Panc1 (cell line): Measurements from ENCODE around the gene ADK. TPM values are rescaled to one million over a fixed set of nuclear protein-coding genes. Genes with fewer than 3 reads are reported as not detected.

Source experiments
- ATAC-seq: fragments of 200-7000 bp; cut with Tn5 transposase; 2 replicates; pipeline ENCODE4 v1.9.1; 2020; ENCODE audit warnings: mild to moderate bottlenecking, moderate library complexity
- BruUV-seq: library from RNA; stranded (reverse); fragments of 400-500 nt; replicated peaks from 2 replicates; lab custom pipeline; 2021; lab: Mats Ljungman, UMichigan
- CTCF ChIA-PET: fragments of 300-600 bp; sonication (Branson Sonifier 250); formaldehyde crosslinking; loops from one replicate; lab custom pipeline; 2022; ENCODE audit warnings: antibody characterized with exemption; lab: Charles Lee
- POLR2A ChIA-PET: fragments of 300-600 bp; sonication (Branson Sonifier 250); formaldehyde crosslinking; loops from one replicate; lab custom pipeline; 2022; ENCODE audit warnings: antibody characterized with exemption; lab: Charles Lee
- DNase-seq: peaks from one replicate; pipeline ENCODE4 v3.0.0-alpha.2; 2010; ENCODE audit warnings: low read depth, low spot score
- H3K27ac ChIP-seq: 2 replicates; pipeline ENCODE4 v1.5.1; 2011; ENCODE audit warnings: mild to moderate bottlenecking, low read length, inconsistent platforms
- H3K27me3 ChIP-seq: fragments of 200-500 bp; sonication (Bioruptor generic); 2 replicates; pipeline ENCODE4 v1.6.0; 2014; ENCODE audit warnings: low read length, inconsistent platforms; ENCODE audit not compliant: control insufficient read depth, insufficient read depth
- H3K36me3 ChIP-seq: fragments of 200-500 bp; sonication (Bioruptor generic); 2 replicates; pipeline ENCODE4 v1.5.1; 2014; ENCODE audit warnings: inconsistent platforms, mild to moderate bottlenecking, low read length, moderate library complexity; ENCODE audit not compliant: control insufficient read depth, insufficient read depth
- H3K4me1 ChIP-seq: 2 replicates; pipeline ENCODE4 v1.5.1; 2011; ENCODE audit warnings: inconsistent platforms, mild to moderate bottlenecking, low read length, moderate library complexity; ENCODE audit not compliant: control insufficient read depth, insufficient read depth
- H3K4me3 ChIP-seq, 2 experiments: 2 replicates each; pipeline ENCODE4 v1.5.1; 2011 to 2012; ENCODE audit warnings: low read depth in 2 of 2, low read length in 2 of 2, mild to moderate bottlenecking in 2 of 2, inconsistent platforms in 1 of 2, moderate library complexity in 1 of 2
- H3K9me3 ChIP-seq: fragments of 200-500 bp; sonication (Bioruptor generic); 2 replicates; pipeline ENCODE4 v1.5.1; 2014; ENCODE audit warnings: low read depth, mild to moderate bottlenecking, inconsistent platforms, low read length, moderate library complexity; ENCODE audit not compliant: control insufficient read depth, insufficient read depth
- CTCF ChIP-seq: fragments of 450-650 bp; IDR thresholded peaks from 2 replicates; pipeline ENCODE4 v1.5.1; 2017; ENCODE audit warnings: mild to moderate bottlenecking
- POLR2AphosphoS5 ChIP-seq: IDR thresholded peaks from 2 replicates; pipeline ENCODE4 v1.6.1; 2012; ENCODE audit warnings: mild to moderate bottlenecking, low read depth, low read length, moderate library complexity
- REST ChIP-seq, 2 experiments: IDR thresholded peaks; 2 replicates each; pipeline ENCODE4 v1.6.1; 2011 to 2012; ENCODE audit warnings: low read depth in 2 of 2, control low read depth in 1 of 2, low read length in 1 of 2, mild to moderate bottlenecking in 1 of 2, moderate library complexity in 1 of 2; ENCODE audit not compliant: insufficient read depth in 1 of 2
- SIN3A ChIP-seq: IDR thresholded peaks from 2 replicates; pipeline ENCODE4 v1.6.1; 2012; ENCODE audit warnings: low read depth, mild to moderate bottlenecking, low read length, moderate library complexity, borderline replicate concordance; ENCODE audit not compliant: insufficient read depth
- TCF7L2 ChIP-seq: IDR thresholded peaks from 2 replicates; pipeline ENCODE4 v1.6.1; 2011; ENCODE audit warnings: mild to moderate bottlenecking, low read depth, low read length, inconsistent platforms
- in situ Hi-C: cut with HindIII; loops from 2 replicates; pipeline ENCODE4 v1.10.0; 2016; ENCODE audit warnings: low sequenced_read_pairs, low pct_unique_long_range_greater_than_20kb
- intact Hi-C: fragments of 100-400 bp; cut with micrococcal nuclease; formaldehyde crosslinking; loops from one replicate; pipeline ENCODE4 v1.10.0; 2022; ENCODE audit not compliant: unreplicated experiment
- total RNA-seq: library from RNA; stranded (reverse); gene quantifications from one replicate; pipeline ENCODE4 v1.2.1, GENCODE V29; 2021; ENCODE audit not compliant: unreplicated experiment

ADK gene
- total RNA-seq, 1 experiment from 2014 or later, result 64.5 TPM

- no peaks in the 10 kb centered on the region for H3K27me3 ChIP-seq
- TF ChIP-seq POLR2AphosphoS5 (no peak), REST (IDR thresholded peaks at IDR 0.05; ENCODE audit: insufficient read depth in 1 of 2, low read depth in 2 of 2, low read length in 1 of 2) (no peak), CTCF (no peak), SIN3A (no peak), TCF7L2 (no peak)
- no peaks in the 10 kb centered on the region for H3K4me1 ChIP-seq
- intact Hi-C loops, result no loop called here
- DNase-seq, result no peak
- H3K36me3 ChIP-seq, result no peaks in the 10 kb centered on the region
- no peaks in the 10 kb centered on the region for H3K9me3 ChIP-seq
- no peak overlapping the region for H3K27ac ChIP-seq
- in situ Hi-C loops, result no loop called here
- ChIA-PET CTCF (no interaction called here), POLR2A (no interaction called here)
- no TSS peak for BruUV-seq
- H3K4me3 ChIP-seq, result no peak overlapping the region
- no peak for ATAC-seq
Measured at GRCh38 chr10:74418285-74418872, 267.4 kb downstream of the ADK start.

GRCh38 chr10:74419491-74419951, 268.5 kb downstream of the ADK start:
- H3K9me3 ChIP-seq, result no peaks in the 10 kb centered on the region
- TF ChIP-seq TCF7L2 (no peak), CTCF (no peak), POLR2AphosphoS5 (no peak), SIN3A (no peak)
- H3K4me1 ChIP-seq, result no peaks in the 10 kb centered on the region
- no peaks in the 10 kb centered on the region for H3K27me3 ChIP-seq
- DNase-seq (no peak), ATAC-seq (no peak)
- POLR2A ChIA-PET, result no interaction called here
- no peak overlapping the region for H3K27ac ChIP-seq
- no TSS peak for BruUV-seq
- H3K4me3 ChIP-seq, result no peak overlapping the region
- intact Hi-C loops, result no loop called here
- in situ Hi-C loops, result no loop called here
- CTCF ChIA-PET, result no interaction called here
- no peaks in the 10 kb centered on the region for H3K36me3 ChIP-seq
